GM19351 (cell line): ENCODE measurements around the gene KMT2E.
"Not testable (repeated sequence)": the region's sequence is repeated elsewhere in the genome, so short reads cannot be mapped to it uniquely, and the experiment has no call there.

Source experiments
- ATAC-seq: cut with Tn5 transposase; IDR thresholded peaks from one replicate; pipeline ENCODE4 v1.9.1; 2021; ENCODE audit warnings: mild to moderate bottlenecking, moderate library complexity; ENCODE audit not compliant: unreplicated experiment

KMT2E gene, protein sequence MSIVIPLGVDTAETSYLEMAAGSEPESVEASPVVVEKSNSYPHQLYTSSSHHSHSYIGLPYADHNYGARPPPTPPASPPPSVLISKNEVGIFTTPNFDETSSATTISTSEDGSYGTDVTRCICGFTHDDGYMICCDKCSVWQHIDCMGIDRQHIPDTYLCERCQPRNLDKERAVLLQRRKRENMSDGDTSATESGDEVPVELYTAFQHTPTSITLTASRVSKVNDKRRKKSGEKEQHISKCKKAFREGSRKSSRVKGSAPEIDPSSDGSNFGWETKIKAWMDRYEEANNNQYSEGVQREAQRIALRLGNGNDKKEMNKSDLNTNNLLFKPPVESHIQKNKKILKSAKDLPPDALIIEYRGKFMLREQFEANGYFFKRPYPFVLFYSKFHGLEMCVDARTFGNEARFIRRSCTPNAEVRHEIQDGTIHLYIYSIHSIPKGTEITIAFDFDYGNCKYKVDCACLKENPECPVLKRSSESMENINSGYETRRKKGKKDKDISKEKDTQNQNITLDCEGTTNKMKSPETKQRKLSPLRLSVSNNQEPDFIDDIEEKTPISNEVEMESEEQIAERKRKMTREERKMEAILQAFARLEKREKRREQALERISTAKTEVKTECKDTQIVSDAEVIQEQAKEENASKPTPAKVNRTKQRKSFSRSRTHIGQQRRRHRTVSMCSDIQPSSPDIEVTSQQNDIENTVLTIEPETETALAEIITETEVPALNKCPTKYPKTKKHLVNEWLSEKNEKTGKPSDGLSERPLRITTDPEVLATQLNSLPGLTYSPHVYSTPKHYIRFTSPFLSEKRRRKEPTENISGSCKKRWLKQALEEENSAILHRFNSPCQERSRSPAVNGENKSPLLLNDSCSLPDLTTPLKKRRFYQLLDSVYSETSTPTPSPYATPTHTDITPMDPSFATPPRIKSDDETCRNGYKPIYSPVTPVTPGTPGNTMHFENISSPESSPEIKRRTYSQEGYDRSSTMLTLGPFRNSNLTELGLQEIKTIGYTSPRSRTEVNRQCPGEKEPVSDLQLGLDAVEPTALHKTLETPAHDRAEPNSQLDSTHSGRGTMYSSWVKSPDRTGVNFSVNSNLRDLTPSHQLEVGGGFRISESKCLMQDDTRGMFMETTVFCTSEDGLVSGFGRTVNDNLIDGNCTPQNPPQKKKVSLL (N-terminal part only)

DNA sequence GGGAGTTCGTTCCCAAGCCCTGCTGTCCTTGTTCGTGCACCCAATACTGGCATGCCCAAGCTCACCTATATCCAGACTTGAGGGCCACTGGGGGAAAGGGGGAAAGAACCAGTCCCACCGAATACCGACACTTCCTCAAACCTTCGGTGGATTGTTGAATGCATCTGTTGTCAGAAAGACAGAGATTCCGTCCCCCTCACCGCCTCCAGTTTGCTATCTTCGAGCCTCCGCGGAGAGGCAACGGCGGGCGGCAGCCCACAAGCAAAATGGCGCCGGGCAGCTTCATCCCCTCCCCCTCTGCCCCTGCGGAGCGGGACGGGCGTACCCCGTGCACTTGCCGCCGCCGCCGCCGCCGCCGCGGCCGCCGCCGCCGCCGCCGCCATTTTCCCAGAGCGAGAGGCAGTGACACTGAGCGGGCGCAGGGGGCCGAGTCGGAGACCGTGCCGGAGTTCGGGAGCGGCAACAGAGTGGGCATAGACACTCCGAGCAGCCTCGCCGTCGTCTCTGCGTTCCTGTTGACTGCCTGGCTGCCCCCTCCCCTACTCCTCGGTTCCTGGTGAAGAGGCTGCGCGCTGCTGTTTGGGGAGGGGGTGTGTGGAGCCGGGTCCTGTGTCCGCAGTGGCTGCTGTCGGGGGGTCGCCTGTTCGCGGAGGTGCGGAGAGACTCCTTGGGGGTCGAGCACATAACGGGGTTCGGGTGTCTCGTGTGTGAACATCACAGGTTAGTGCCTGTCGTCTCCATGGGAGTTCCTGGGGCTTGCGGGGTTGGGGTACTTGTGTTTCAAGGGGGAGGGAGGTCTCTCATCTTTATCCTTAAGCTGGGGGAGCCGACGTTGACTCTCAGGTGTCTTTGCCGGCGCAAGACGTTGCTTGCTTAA lies at the start of gene KMT2E:
TSS of gene KMT2E (plus strand) at position 390 of the 877 bp plus-strand sequence. CDS start 26,748 bp downstream, outside the sequence.
- ATAC-seq: peak; percentile 25

DNA sequence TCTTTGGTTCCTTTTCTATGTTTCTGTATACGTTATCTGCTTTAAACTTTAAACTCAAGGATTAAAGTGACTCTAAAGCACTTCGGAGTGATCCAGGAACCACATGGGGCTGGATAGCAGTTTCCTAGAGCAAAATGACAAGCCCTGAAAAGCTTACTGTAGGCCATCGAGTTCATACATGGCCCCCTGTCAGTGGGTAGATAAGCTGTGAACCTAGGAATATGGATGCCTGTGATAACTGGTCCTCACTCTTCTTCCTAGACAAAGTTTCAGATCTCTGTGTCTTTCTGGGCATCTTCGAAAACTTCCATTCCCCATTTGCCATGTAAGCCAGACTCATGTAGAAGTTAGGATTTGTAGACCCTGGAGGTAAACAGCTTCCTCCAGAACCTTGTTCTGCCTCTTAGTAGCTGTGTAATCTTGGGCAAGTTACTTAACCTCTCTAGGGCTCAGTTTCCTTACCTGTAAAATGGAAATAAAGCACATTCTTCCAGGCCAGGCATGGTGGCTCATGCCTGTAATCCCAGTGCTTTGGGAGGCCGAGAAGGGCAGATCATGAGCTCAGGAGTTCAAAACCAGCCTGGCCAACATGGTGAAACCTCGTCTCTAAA lies 49.3 kb upstream of the KMT2E start:
- ATAC-seq: no peak

DNA sequence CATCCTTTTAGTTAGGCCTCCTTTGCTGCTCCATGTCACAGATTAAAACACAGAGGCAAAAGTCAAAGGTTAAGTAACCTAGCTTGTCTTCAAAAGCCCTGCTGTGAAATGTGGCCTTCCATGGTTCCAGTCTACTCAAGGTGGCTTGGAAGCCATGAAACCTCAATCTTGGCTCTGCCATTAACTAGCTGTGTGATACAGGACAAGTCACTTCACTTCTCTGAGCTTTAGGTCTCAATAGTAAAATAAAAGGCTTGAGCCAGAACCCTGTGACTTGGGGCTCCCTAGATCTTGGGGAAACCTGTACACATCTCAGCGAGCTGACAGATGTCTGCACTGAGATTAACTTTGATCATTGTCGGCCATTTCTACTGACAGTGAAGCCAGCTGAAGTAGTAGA lies 48.0 kb upstream of the KMT2E start:
- ATAC-seq: no peak

DNA sequence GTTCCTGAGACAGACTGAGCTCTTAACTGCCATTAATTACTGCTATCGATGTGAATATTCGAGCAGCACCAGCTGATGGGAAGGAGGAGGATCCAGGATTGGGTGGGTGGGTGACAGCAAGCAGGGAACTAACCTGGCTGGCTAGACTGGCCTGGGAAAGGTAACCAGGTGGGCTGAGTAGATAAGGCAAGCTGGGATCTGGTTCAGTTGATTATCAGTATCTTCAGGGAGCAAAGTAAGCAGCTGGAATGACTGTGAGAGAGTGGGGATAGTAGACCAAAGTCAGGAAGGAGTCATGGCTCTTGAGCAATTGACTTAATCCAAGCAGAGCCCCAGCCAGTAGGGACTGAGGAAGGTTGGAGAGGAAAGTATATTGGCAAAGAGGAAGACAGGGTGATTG lies 46.9 kb upstream of the KMT2E start:
- no peak for ATAC-seq

DNA sequence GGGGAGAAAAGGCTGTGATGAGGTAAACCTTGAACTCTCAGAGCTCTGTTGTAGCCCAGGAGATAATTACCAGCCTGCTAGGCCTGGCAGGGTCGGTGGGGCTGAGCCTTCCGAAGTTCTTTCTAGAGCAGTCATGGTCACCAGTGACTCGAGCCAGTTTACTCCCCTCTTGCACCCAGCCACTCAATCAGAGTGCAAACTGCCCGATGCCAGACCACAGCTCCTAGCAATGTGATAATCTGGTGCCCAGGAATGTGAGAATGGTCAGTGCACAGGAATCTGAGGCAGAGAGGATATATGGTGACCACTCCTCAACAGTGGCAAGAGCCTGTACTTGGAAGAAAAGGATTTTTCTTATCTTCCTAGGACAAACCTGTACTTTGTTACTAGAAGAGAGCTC lies 46.4 kb upstream of the KMT2E start:
- ATAC-seq: no peak

DNA sequence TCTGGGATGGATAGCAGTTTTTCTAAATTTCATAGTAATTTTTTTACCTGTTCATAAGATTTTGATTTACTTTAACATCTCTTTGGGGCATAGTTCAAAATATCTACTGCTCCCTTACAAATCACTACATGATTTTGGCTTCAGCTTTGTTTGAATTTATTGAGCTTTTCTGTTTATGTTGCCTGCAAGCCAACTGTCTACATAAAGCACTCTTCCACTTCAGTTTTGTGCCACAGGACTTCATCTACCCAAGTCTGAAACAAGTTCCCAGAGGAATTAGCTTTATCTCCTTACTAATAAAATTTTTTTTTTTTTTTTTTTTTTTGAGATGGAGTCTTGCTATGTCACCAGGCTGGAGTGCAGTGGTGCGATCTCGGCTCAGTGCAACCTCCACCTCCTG lies 45.4 kb upstream of the KMT2E start:
- ATAC-seq: no peak

DNA sequence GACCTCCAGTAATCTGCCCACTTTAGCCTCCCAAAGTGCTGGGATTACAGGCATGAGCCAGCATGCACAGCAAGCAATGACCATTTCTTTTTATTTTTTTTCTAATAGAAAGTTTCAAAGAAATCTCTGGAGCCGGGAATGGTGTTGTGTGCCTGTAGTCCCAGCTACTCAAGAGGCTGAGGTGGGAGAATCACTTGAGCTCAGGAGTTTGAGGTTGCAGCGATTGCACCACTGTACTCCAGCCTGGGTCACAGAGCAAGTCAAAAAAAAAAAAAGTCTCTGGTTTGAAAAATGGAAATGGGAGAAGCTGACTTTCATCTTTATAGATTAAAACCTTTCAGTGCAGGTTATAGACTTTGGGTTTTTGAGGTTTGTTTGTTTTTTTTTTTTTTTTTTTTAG lies 44.8 kb upstream of the KMT2E start:
- no peak for ATAC-seq

DNA sequence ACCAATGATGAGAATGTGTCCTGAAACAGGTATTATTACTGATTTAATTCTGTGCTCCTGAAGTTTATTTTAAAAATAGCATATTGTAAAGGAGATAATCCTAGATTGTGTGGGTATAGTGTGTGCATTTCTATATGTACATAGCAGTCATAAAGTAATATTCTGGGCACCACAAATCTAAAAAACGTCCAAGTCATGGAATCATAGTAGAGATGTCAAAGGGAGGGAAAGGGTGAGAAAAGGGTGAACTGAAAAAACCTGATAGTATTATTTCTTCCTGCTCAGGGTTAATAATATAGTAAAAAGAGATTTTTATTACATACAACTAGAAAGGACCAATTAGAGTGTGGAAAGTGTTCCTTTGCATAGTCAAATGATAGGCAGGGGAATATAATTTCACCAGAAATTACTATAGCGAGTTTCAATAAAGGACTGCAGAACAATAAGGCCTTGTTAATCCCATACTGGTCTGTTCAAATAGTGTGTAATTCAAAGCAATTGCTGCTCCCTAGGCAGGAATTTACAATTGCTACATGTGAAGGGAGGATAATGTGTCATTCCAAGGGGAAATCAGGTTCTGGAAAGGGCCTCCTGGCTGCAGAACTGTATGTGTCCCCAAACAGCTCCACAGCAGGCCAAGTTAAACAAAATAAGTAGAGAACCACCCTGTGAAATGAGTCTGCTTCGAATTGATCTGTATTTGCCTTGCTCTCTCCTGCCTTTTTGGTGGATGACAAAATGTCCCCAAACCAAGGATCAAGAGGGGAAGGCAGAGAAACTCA lies 42.5 kb upstream of the KMT2E start:
- ATAC-seq: no peak

DNA sequence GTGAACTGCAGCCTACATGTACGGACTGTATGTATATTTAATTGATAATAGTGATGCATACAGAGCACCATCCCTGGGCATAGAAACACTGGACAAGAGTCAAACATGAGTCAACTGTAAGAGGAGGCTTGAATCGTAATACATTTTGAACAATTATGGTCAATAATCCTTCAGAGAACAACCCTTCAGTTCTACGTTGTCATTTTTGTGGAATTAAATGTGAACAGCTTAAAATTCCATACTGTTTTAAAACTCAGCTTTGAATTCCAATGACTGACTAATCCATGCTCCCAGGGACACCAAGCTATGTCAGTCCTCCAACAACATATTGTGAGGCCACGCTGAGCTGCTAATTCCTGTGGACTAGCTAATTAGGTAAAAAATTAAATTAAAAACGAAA lies 41.5 kb upstream of the KMT2E start:
- no peak for ATAC-seq

DNA sequence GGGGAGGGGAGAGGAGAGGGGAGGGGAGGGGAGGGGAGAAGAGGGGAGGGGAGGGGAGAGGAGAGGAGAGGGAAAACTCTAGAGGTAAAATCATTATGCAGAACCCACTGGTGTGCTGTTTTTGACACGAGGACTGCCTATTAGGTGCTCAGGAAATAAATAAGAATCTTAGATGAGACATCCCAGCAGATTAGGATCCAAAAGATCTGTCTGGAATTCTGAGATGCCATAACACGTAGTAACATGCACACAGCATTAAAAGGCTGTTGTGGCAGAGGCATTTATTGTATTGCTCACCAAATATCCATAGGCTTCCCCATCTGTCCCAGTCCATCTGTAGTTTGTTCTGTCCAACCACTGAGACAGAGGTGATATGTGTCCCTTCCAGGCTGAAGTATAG lies 40.8 kb upstream of the KMT2E start:
- ATAC-seq: no peak

DNA sequence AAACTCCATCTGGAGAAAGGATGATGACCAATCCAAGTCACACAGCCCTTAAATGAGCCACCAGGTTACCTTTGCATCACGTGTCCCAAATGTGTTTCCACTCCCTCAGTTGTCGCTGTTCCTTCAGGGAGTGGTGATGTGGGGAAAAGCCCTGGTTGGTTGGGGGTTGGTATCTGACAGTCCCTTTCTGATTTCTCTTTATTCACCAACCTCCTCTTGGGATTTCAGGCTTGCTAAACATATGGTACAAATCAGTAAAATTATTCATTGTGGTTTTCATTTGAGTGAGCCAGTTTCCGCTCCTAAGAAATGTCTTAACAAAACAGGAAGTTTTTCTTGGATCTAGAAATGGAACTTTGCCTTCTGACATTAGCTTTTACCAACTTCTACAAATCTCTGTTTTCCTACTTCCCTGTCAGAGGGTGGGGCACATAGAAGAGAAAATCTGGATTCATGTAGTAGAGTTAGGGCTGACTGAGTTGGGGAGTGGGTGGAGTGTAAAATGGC lies 40.0 kb upstream of the KMT2E start:
- no peak for ATAC-seq

DNA sequence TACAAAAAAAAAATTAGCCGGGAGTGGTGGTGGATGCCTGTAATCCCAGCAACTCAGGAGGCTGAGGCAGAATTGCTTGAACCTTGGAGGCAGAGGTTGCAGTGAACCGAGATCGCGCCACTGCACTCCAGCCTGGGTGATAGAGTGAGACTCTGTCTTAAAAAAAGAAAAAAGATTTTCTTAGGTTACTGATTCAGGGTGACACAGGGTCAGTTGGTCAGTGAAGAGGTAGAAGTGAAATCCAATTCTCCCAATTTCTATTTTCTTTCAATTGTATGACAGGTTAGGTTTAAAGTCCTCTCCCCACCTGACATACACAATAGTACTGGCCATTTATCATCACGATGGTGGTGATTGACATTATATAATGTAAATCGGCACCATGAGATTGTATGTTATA lies 38.5 kb upstream of the KMT2E start:
- ATAC-seq: not testable (repeated sequence)

DNA sequence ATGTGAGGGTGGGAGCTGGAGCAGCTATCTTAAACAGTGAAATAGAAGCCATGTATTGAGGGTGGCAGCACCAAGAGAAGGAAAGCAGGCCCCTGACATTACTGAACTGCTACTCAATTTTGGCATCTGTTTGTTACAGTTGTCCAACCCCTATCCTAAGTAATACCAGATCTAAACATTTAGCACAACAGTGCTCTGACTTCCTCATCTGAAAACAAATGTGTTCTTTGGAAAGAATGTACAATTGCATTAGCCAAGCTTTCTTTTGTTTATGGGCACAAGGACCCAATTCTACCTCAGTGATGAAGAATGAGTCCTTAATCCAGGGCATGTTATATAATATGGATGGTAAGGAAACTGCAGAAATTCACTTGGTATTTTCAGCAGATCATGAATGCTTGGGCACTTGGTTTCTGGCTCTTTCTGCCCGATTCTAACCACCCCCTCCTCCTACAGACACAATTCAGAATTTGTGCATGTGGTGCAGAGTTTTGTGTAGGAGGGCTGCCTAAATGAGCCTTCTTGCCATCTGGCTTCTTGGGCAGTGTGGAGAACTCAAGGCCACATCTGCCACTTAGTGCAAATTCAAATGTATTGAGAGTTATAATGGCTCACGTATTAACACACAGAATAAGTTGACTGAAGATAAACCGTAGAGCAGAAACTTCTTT lies 36.9 kb upstream of the KMT2E start:
- ATAC-seq: no peak

DNA sequence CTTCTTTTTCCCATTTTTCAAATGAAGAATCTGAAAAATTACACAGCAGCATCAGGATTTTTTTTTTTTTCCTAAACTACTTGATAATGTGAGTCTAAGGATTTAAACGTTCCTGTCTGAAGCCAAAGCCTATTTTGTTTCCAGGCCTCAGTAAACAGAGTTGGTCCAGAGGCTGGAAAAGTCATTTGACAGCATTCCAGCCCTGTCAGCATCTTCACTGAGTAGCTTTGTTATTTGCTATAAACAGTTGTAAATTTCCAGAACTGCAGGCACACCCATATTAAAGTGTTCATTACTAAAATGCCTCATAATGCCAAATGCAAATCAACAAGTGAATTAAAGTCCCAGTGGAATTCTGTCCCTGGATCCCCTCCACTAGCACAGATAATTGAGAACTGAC lies 35.5 kb upstream of the KMT2E start:
- no peak for ATAC-seq

DNA sequence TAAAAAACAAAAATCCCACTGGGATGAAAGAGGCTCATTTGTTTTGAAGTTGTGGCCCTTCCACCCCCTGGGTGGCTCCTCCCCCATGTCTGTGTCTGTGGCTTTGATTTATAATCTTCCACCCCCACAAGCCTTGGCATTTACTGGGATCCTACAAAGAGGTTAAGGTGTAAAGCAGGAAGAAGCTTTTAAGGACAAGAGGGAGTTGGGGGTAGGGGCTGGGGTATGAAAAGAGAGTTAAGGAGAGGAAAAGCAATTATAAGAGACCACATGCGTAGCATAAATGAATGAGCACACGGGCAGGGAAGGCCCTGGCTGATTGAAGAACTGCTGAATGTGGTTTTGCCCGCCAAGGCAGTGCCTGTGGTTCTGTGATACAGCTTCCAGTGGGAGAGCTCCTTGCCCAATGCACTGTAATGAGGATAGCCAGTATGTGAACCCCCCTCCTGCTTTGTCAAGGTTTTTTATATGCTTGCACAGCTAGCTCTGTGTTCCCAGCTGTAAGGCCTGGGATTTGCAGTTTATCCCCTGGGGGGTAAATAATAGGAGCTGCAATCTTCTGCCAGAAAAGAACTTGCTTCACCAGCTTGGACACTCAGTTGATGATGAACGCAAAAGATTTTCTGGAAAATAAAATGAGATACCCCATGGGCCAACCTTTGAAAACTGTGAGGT lies 34.7 kb upstream of the KMT2E start:
- no peak for ATAC-seq

DNA sequence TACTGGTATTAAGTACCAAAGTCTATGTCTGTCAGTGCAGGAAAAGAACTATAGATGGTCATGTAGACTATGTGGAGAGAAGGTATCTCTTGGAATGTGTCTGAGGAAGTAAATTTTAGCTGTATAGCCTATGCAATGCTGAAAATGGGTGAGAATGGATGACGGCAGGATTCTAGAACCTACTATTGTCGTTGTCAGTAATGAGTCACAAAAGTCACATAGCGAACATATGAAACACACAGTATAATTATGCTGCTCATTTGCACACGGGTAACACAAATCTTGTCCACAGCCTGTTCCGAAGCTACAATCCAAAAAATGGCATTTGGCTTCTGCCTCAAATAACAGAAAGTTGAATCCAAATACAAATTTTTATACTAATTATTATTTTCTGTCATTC lies 33.6 kb upstream of the KMT2E start:
- no peak for ATAC-seq

DNA sequence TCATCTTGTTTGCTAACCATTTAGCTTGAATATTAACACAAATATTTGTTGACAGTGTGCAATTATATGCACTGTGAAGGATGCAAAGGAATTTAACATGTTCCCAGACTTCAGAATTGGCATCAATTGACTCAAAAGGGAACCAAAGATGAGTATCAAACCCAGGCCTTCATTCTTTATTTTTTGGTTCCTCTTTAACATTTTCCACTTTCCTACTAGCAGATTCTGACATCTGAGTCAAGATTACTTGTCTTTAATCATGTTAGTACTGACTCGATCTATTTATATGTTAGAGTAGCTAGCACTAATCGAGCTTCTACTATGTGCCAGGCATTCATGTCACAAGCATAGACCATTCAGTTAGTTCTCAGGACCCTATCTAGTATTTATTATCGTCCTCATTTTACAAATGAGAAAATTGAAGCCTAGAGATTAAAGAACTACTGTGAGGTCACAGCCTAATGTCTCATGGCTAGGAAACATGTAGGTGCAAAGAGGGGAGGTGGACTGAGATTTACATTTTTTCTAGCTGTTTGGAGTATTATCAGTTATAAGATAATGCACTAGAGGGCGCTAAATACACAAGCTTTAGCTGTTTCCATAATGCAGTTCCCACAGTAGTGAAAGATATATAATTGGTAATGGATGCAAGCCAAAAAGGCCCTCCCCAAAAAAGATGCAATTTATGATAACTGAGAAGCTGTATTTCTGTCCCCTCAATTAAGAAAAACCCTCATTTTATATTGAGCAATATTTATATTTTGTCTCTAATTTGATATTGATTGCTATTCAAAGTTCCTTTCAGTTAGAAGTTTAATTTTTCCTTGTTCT lies 32.9 kb upstream of the KMT2E start:
- no peak for ATAC-seq
